NT2/D1 (cell line): ENCODE measurements around the gene PRRC1.

Experiments used
- SUZ12 ChIP-seq: IDR thresholded peaks from 2 replicates; pipeline ENCODE4 v1.6.1; 2011; ENCODE audit not compliant: insufficient read length, insufficient read depth; ENCODE audit errors: extremely low read depth
- YY1 ChIP-seq: IDR thresholded peaks from 2 replicates; pipeline ENCODE4 v1.6.1; 2011; ENCODE audit not compliant: insufficient read length, insufficient read depth
- ZNF274 ChIP-seq: IDR thresholded peaks from 2 replicates; pipeline ENCODE4 v1.6.1; 2011; ENCODE audit warnings: mild to moderate bottlenecking, low read depth, low read length

- TF ChIP-seq YY1, result no peak
- TF ChIP-seq SUZ12, result no peak
- no peak for TF ChIP-seq ZNF274
Measured at GRCh38 chr5:127525181-127525580, 7.7 kb downstream of the PRRC1 start.
